ENCODE data around the gene TIMM17B. TPM values are rescaled to one million over a fixed set of nuclear protein-coding genes. Genes with fewer than 3 reads are reported as not detected.

TIMM17B gene
- total RNA-seq, 4 donors from 2014 or later, result 14.3 to 27.3 (median 22.9) TPM

DNA sequence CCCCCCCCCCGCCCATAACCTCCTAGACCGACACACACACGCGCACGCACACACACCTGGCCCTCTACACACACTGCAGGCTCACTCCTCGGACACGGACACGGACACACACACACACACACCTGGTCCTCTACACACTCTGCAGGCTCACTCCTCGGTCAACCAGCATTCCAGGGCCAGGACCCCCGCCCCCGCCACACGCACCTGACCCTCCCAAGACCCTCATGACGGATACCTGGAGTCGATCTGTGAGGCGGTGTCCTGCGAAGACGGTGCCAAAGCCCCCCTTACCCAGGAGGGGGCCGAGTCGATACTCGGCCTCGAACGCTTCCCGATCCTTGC, 20.7 kb upstream of the TIMM17B start:
- TF ChIP-seq, protein P1, sequence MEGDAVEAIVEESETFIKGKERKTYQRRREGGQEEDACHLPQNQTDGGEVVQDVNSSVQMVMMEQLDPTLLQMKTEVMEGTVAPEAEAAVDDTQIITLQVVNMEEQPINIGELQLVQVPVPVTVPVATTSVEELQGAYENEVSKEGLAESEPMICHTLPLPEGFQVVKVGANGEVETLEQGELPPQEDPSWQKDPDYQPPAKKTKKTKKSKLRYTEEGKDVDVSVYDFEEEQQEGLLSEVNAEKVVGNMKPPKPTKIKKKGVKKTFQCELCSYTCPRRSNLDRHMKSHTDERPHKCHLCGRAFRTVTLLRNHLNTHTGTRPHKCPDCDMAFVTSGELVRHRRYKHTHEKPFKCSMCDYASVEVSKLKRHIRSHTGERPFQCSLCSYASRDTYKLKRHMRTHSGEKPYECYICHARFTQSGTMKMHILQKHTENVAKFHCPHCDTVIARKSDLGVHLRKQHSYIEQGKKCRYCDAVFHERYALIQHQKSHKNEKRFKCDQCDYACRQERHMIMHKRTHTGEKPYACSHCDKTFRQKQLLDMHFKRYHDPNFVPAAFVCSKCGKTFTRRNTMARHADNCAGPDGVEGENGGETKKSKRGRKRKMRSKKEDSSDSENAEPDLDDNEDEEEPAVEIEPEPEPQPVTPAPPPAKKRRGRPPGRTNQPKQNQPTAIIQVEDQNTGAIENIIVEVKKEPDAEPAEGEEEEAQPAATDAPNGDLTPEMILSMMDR (IDR thresholded peaks at IDR 0.05; ENCODE audit: low read depth), result no peak

DNA sequence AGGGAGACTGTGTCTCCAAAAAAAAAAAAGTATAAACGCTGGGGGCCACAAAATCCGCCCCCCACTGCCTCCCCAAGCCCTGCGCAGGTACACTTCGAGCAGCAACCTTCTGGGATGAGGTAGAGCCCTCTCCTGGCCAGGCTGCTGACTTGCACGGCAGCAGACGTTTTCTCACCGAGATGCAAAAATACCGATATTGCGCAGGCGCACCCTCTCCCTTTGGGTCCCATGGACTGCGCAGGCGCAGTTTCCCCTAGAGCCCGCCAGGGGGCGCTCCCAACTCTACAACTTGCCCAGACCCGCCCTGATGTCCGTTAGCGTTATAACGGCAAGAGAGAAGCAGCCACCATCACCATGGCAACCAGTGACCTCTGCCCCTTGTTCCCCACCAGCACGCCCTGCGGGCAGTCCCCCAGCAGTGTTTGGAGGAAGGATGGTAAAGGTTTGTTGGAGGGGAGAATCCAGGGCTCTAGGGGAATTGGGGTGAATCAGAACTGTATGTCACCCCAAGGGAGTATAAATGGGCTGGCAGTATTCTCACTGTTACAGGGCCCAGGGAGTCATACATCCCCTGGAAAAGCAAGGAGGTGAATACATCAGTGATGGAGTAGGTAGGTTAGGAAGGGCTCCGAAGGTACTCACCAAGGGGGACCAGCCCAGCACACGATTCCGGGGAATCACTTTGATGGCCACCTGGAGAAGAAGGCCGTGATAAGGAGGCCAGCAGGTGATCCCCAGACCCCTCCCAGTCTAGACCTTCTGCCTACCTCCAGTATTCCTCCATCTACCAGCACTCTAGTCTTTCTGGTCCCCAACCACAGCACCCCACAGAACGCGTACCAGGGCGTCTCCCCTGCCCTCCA, 19.8 kb upstream of the TIMM17B start:
- TF ChIP-seq, protein P1 (IDR thresholded peaks at IDR 0.05; ENCODE audit: low read depth), result no peak

DNA sequence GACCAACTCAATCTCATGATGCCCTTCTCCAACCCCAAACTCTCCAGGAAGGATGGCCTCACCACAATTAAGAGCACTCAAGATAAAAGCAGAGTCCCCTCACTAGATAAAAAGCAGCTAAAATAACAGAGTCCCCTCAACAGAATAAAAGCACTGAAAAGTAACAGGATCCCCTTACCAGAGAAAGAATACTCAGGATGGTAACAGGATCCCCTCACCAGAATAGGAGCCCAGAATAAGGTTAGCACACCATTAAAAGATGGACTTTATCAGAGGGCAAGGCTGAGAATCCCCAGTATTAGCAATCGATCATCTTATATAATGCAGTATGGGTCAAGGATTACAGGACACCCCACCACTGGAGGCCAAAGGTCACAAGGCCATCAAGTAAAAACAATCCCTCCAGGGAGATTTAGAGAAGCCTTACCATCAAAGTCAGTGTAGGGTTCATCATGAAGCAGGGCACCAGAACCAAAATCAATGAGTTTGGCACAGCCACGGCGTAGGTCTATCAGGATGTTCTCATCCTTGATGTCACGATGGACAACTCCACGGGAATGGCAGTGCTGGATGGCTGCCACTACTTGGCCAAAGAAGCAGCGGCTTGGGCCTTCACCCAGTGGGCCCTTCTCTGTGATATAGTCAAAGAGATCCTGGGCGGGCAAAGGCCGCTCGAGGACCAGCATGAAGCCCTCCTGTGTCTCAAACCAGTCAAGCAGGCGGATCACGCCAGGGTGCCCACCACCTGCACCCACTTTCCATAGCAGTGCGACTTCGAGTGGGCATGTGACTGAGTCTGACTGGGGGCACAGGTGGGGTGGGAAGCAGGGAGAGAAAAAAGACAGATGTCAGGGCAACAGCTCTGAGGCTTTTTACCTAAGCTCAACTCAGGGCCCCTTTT, 17.3 kb upstream of the TIMM17B start:
- TF ChIP-seq, protein P1 (IDR thresholded peaks at IDR 0.05; ENCODE audit: low read depth), result no peak

DNA sequence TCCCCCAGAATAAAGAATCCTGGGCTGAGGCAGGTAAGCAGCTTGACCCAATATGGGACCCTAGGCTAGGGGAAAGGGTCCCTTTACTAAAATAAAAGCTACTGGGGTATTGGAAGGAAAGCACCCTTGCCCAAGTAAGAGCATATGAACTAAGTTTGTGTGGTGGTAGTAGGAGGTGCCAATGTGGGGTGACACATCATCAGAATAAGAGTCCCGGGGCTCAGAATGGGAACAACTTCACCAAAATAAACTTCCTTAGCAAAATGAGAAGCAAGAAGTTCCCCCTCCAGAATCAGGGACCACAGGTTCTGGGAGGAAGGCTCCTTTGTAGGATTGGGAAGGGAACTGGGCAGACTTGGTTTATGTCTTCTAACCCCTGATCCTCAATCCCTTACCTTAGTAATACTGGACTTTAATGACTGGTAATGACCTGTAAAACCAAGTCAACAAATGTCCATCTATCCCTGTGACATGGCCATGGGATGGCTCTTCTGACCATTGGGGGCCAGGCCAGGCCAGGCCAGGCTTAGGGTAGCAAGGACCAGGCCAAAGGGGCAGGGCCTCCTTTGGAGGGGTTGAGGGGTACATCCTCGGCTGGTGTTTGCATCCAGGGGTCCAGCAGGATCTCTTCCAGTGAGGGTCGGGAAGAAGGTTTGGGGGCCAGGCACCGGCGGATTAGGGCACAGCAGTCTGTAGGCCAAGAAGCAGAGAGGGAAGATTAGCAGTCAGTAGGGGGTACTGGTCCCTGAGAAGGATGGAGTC, 16.2 kb upstream of the TIMM17B start:
- TF ChIP-seq, protein P1 (IDR thresholded peaks at IDR 0.05; ENCODE audit: low read depth), result no peak

DNA sequence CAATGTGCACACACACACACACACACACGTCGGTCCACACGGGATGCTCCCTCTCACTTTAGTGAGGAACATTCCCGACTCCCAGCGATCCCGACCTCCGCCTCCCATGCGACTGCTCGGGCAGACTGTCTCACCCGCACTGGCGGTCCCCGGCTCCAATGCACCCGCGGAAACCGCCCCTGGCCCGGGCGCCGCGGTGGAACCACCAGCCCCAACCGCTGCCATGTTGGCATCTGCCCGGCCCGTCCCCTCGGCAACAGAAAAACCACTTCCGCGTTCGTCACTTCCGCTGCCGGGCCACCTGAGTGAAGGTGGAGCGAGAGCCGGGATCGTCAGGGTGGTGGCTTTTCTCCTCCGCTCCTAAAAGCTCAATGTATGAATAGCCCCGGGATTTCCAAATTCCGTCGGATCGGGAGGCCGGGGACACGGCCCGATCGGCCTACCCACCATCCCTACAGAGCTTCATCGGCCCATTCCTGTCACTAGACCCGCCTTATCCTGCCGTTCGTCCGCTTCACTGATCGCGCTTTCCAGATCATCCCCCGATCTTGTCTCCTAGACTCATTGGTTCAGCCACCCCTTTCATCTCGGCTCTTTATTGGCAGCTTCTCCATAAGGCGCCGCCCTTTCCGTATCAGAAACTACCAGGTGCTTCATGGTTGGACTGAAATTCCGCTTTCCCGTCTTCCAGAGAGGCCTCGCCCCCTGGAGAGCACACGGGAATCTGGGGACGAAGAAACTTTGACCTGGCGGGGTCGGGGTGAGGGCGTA, 14.0 kb upstream of the TIMM17B start, which contains the start of gene SLC35A2:
Gene SLC35A2 (minus strand): TSS at position 235 of the 771 bp plus-strand sequence. CDS start 10 bp downstream, at position 225.
- TF ChIP-seq, protein P1 (IDR thresholded peaks at IDR 0.05; ENCODE audit: low read depth), result no peak

DNA sequence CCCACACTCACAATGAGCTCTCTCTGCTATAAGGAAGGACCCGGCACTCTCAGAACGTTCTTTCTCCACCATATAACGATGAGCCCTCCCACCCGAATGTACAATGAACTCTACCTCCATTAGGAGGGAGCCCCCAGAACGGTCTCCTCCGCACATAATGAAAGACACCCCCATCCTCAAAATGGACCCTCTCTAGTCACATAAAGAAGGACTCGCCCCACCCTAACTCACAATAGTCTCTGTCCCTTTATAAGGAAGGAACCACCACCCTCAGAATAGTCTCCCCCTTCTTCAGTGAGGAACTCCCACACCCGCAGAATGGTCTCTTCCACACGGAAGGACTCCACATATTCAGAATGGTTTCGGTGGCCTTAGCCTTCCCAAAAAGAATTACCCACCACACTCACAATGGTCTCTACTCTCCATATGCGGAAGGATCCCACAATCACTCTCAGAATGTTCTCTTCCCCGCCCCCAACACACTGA, 13.4 kb upstream of the TIMM17B start:
- TF ChIP-seq, protein P1 (IDR thresholded peaks at IDR 0.05; ENCODE audit: low read depth), result no peak

All from subcutaneous adipose tissue (tissue), 4 donors.